CD4-positive, CD25-positive, alpha-beta regulatory T cell (primary cell): ENCODE data around the gene GBF1. TPM values are rescaled to one million over a fixed set of nuclear protein-coding genes. Genes with fewer than 3 reads are reported as not detected.

ENCODE experiments used
- ATAC-seq, 2 donors: fragments of 150-1000 bp; cut with Tn5 transposase; one replicate each; pipeline ENCODE4 v1.10.0; 2021; ENCODE audit warnings: low read depth in 2 of 2, moderate number of reproducible peaks in 2 of 2, moderate library complexity in 1 of 2
- DNase-seq, 3 donors: peaks; one replicate each; pipeline versions ENCODE4 v3.0.0 to v3.0.0-alpha.2; 2012 to 2022; ENCODE audit warnings: mixed read lengths in 1 of 3
- H3K27ac ChIP-seq: one replicate; pipeline ENCODE4 v1.7.0; 2013; ENCODE audit warnings: mild to moderate bottlenecking, low read length; ENCODE audit not compliant: insufficient read depth, poor library complexity, severe bottlenecking
- H3K27me3 ChIP-seq: one replicate; pipeline ENCODE4 v1.7.0; 2013; ENCODE audit warnings: low read length; ENCODE audit not compliant: control insufficient read depth, insufficient read depth
- H3K36me3 ChIP-seq: one replicate; pipeline ENCODE4 v1.7.0; 2013; ENCODE audit warnings: mild to moderate bottlenecking, low read length, moderate library complexity; ENCODE audit not compliant: control insufficient read depth, insufficient read depth
- H3K4me1 ChIP-seq: 2 replicates; pipeline ENCODE4 v1.7.0; 2013; ENCODE audit warnings: mild to moderate bottlenecking, low read length; ENCODE audit not compliant: insufficient read depth, control insufficient read depth, poor library complexity, severe bottlenecking
- H3K4me3 ChIP-seq: one replicate; pipeline ENCODE4 v1.7.0; 2013; ENCODE audit warnings: low read depth, mild to moderate bottlenecking, low read length, moderate library complexity
- H3K9me3 ChIP-seq, 2 experiments: 1 replicate in 1 of 2; 2 replicates in 1 of 2; pipeline ENCODE4 v1.7.0; 2013; ENCODE audit warnings: low read length in 2 of 2, mild to moderate bottlenecking in 1 of 2, moderate library complexity in 1 of 2; ENCODE audit not compliant: control insufficient read depth in 2 of 2
- H3K27ac Mint-ChIP-seq, 3 donors: one replicate each; pipeline ENCODE4 v1.8.0; 2020 to 2022; ENCODE audit warnings: mild to moderate bottlenecking in 3 of 3, mixed read lengths in 3 of 3, moderate library complexity in 2 of 3
- H3K27me3 Mint-ChIP-seq: one replicate; pipeline ENCODE4 v1.8.0; 2022; ENCODE audit warnings: mild to moderate bottlenecking, mixed read lengths
- H3K36me3 Mint-ChIP-seq: one replicate; pipeline ENCODE4 v1.8.0; 2020; ENCODE audit warnings: mixed read lengths
- H3K4me1 Mint-ChIP-seq, 4 donors: one replicate each; pipeline ENCODE4 v1.8.0; 2020 to 2022; ENCODE audit warnings: mixed read lengths in 4 of 4, mild to moderate bottlenecking in 1 of 4
- H3K4me3 Mint-ChIP-seq, 4 donors: one replicate each; pipeline ENCODE4 v1.8.0; 2020 to 2022; ENCODE audit warnings: mild to moderate bottlenecking in 4 of 4, mixed read lengths in 4 of 4, moderate library complexity in 3 of 4
- H3K9me3 Mint-ChIP-seq, 7 donors: one replicate each; pipeline ENCODE4 v1.8.0; 2020 to 2022; ENCODE audit warnings: mixed read lengths in 7 of 7, mild to moderate bottlenecking in 3 of 7, moderate library complexity in 2 of 7
- polyA plus RNA-seq, 4 donors: library from polyadenylated mRNA; unstranded; fragments of 300-500 nt; fragmentation: Illumina TruSeq; gene quantifications; one replicate each; pipeline ENCODE4 v1.2.3, GENCODE V29; 2021
- total RNA-seq: library from RNA; stranded (reverse); gene quantifications from one replicate; pipeline ENCODE4 v1.2.3, GENCODE V29; 2022

GBF1 gene
- total and polyA plus RNA-seq, 5 donors from 2014 or later = 8.8 to 45.6 (median 10.0) TPM

- H3K27me3 Mint-ChIP-seq = peaks cover 15% of the 10 kb centered on the region
- H3K4me1 Mint-ChIP-seq = peaks cover 4 to 41% (median 20%) of the 10 kb centered on the region in 4 donors
- Histone ChIP-seq H3K4me3 (peak overlapping the region; percentile 85), H3K36me3 (peaks cover 10% of the 10 kb centered on the region), H3K27me3 (no peaks in the 10 kb centered on the region), H3K9me3 (no peaks in the 10 kb centered on the region), H3K27ac (peak overlapping the region; percentile 100), H3K4me1 (peaks cover 32% of the 10 kb centered on the region)
- no peaks in the 10 kb centered on the region for H3K36me3 Mint-ChIP-seq
- peak overlapping the region; percentile 99 to 100 (median 100) for H3K27ac Mint-ChIP-seq
- no peak for DNase-seq
- no peaks in the 10 kb centered on the region for H3K9me3 Mint-ChIP-seq
- no peak for ATAC-seq
- peak overlapping the region; percentile 94 to 97 (median 96) for H3K4me3 Mint-ChIP-seq
Measured at GRCh38 chr10:102393411-102394078, 148.2 kb downstream of the GBF1 start.

GRCh38 chr10:102394079-102394800, 148.9 kb downstream of the GBF1 start:
- Histone ChIP-seq H3K36me3 (peaks cover 11% of the 10 kb centered on the region), H3K4me1 (peaks cover 38% of the 10 kb centered on the region), H3K27me3 (no peaks in the 10 kb centered on the region), H3K27ac (peak overlapping the region; percentile 100), H3K9me3 (no peaks in the 10 kb centered on the region), H3K4me3 (peak overlapping the region; percentile 97)
- DNase-seq (peak; percentile 97 to 100 (median 99)), ATAC-seq (peak; percentile 82 to 84)
- H3K36me3 Mint-ChIP-seq = no peaks in the 10 kb centered on the region
- H3K4me1 Mint-ChIP-seq = peaks cover 4 to 45% (median 21%) of the 10 kb centered on the region in 4 donors
- H3K9me3 Mint-ChIP-seq = no peaks in the 10 kb centered on the region
- H3K4me3 Mint-ChIP-seq = peak overlapping the region; percentile 94 to 97 (median 96)
- H3K27me3 Mint-ChIP-seq = peaks cover 18% of the 10 kb centered on the region
- peak overlapping the region; percentile 99 to 100 (median 100) for H3K27ac Mint-ChIP-seq

GRCh38 chr10:102394801-102395399, 149.6 kb downstream of the GBF1 start:
- DNase-seq (no peak), ATAC-seq (no peak)
- H3K4me3 ChIP-seq = peak overlapping the region; percentile 97
- H3K27ac Mint-ChIP-seq = peak overlapping the region; percentile 99 to 100 (median 100)
- H3K4me3 Mint-ChIP-seq = peak overlapping the region; percentile 94 to 97 (median 96)
- peaks cover 4 to 50% (median 24%) of the 10 kb centered on the region in 4 donors for H3K4me1 Mint-ChIP-seq
- H3K9me3 ChIP-seq = no peaks in the 10 kb centered on the region
- no peaks in the 10 kb centered on the region for H3K27me3 ChIP-seq
- no peaks in the 10 kb centered on the region for H3K9me3 Mint-ChIP-seq
- H3K27ac ChIP-seq = peak overlapping the region; percentile 100
- no peaks in the 10 kb centered on the region for H3K36me3 Mint-ChIP-seq
- H3K4me1 ChIP-seq = peaks cover 44% of the 10 kb centered on the region
- peaks cover 18% of the 10 kb centered on the region for H3K27me3 Mint-ChIP-seq
- peaks cover 11% of the 10 kb centered on the region for H3K36me3 ChIP-seq

- Histone ChIP-seq H3K27me3 (no peaks in the 10 kb centered on the region), H3K9me3 (no peaks in the 10 kb centered on the region), H3K4me3 (peak within 1 kb of the TSS; percentile 97), H3K27ac (peak within 1 kb of the TSS; percentile 100), H3K36me3 (peaks cover 15% of the 10 kb centered on the region), H3K4me1 (peaks cover 51% of the 10 kb centered on the region)
- Mint-ChIP-seq H3K27me3 (peaks cover 18% of the 10 kb centered on the region), H3K36me3 (no peaks in the 10 kb centered on the region), H3K4me1 (peaks cover 4 to 57% (median 27%) of the 10 kb centered on the region in 4 donors), H3K9me3 (no peaks in the 10 kb centered on the region), H3K4me3 (peak within 1 kb of the TSS; percentile 94 to 97 (median 96)), H3K27ac (peak within 1 kb of the TSS; percentile 99 to 100 (median 100))
- ATAC-seq (peak; percentile 30 to 36), DNase-seq (peak; percentile 86 to 90 (median 89))
Measured at GRCh38 chr10:102395400-102396316, 150.3 kb downstream of the GBF1 start, which contains the start of gene NFKB2. Gene NFKB2, plus strand, starts transcription at chr10:102395705. Its CDS starts 255 bp downstream, at chr10:102395960.

GRCh38 chr10:102396317-102396650, 151.0 kb downstream of the GBF1 start:
- peaks cover 20% of the 10 kb centered on the region for H3K36me3 ChIP-seq
- no peak for ATAC-seq
- Mint-ChIP-seq H3K27me3 (peaks cover 18% of the 10 kb centered on the region), H3K27ac (peak overlapping the region; percentile 96 to 100 (median 100)), H3K4me1 (peaks cover 4 to 57% (median 27%) of the 10 kb centered on the region in 4 donors), H3K9me3 (no peaks in the 10 kb centered on the region), H3K36me3 (no peaks in the 10 kb centered on the region), H3K4me3 (peak overlapping the region; percentile 94 to 97 (median 96))
- H3K4me1 ChIP-seq = peaks cover 51% of the 10 kb centered on the region
- H3K27ac ChIP-seq = peak overlapping the region; percentile 100
- H3K4me3 ChIP-seq = peak overlapping the region; percentile 78
- no peak for DNase-seq
- H3K9me3 ChIP-seq = no peaks in the 10 kb centered on the region
- no peaks in the 10 kb centered on the region for H3K27me3 ChIP-seq

- Histone ChIP-seq H3K27me3 (no peaks in the 10 kb centered on the region), H3K4me3 (peak overlapping the region; percentile 78), H3K9me3 (no peaks in the 10 kb centered on the region), H3K27ac (peak overlapping the region; percentile 100), H3K36me3 (peaks cover 23% of the 10 kb centered on the region), H3K4me1 (peaks cover 51% of the 10 kb centered on the region)
- peak overlapping the region; percentile 96 to 100 (median 100) for H3K27ac Mint-ChIP-seq
- peaks cover 18% of the 10 kb centered on the region for H3K27me3 Mint-ChIP-seq
- H3K9me3 Mint-ChIP-seq = no peaks in the 10 kb centered on the region
- peak overlapping the region; percentile 94 to 97 (median 96) for H3K4me3 Mint-ChIP-seq
- DNase-seq = no peak
- H3K36me3 Mint-ChIP-seq = no peaks in the 10 kb centered on the region
- ATAC-seq = no peak
- H3K4me1 Mint-ChIP-seq = peaks cover 4 to 57% (median 27%) of the 10 kb centered on the region in 4 donors
Measured at GRCh38 chr10:102396730-102397151, 151.4 kb downstream of the GBF1 start.
